Fibroblast of skin of left biceps (primary cell): ENCODE results near the gene CLCF1.
"Not testable (repeated sequence)": the region's sequence is repeated elsewhere in the genome, so short reads cannot be mapped to it uniquely, and the experiment has no call there.

ENCODE experiments used
- DNase-seq, 2 experiments: peaks; one replicate each; pipeline ENCODE4 v3.0.0-alpha.2; 2013; ENCODE audit warnings: low read depth in 2 of 2

CLCF1 gene

DNA sequence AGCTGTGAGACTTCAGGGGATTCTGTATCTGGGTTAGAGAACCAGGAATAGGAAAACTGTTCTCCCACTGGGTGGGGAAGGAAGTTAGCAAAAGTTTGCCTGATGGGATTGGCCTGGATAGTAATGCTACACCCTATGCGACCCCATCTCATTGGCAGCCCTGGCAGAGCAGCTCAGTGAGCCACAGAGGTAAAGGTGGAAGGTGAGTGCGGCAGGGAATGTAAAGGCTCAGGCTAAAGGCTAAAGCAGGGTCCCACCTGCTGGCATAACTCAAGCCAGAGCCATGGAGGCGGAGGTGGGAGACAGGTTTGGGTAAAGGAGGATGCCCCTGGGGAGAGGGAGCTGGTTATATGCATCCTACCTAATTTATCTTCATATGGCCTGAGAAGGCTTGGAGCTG lies 51.3 kb downstream of the CLCF1 start:
- no peak for DNase-seq

DNA sequence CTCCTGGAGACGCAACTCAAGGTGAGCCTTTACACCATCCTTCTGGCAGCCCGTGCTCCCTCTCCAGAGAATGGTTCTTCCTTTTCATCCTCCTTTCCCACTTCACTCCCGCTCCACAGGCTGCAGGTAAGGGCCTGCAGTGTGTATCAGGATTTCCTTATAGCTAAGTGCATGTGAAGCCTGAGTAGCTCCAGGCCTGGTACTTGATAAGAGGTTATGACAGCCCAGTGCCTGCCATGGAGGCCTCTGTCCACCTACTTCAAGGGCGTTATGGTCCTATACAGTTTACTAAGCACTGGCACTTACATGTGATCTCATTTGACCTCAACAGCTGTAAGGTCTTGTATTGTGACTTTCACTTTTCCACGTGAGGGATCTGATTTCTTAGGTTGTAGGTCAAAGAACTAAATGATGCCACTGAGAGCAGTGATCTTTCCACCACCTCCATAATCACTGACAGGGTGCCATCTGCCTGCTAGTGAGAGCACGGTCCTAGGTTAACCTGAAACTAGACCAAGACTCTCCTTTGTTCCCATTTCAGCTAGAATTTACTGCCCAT lies 52.0 kb downstream of the CLCF1 start:
- no peak for DNase-seq

- no peak for DNase-seq
These were observed 52.7 kb downstream of the CLCF1 start for GRCh38 chr11:67320691-67321090.

DNA sequence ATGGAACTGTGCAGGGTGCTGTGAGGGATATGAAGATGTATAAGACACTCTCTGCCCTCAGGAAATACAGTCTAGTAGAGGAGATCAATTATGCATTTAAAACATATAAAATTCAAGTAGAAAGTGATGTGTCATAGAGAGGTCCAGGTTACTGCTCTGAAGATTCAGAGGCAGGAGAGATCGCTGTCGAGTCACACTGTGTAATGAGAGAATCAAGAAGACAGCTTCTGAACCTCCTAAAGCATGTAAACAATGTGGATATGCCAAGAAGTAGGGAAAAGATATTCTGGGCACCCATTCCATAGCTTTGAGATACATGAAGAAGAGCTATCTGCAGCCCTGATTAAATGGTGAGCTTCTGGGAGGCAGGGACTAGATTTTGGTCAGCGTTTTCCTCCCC lies 53.4 kb downstream of the CLCF1 start:
- no peak for DNase-seq

DNA sequence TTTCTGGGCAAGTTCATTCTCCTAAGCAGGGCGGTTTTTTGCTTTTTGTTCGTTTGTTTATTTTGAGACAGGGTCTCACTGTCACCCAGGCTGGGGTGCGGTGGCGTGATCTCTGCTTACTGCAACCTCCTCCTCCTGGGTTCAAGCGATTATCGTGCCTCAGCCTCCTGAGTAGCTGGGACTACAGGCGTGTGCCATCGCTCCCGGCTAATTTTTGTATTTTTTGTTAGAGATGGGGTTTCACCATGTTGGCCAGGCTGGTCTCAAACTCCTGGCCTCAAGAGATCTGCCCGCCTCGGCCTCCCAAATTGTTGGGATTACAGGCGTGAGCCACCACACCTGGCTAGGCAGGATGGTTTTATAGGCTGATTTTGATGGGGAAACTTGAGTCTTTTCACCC lies 54.5 kb downstream of the CLCF1 start:
- DNase-seq: not testable (repeated sequence)

GRCh38 chr11:67317888-67318555 lies 55.4 kb downstream of the CLCF1 start:
- no peak for DNase-seq

- peak; percentile 78 to 79 for DNase-seq
These were observed 56.1 kb downstream of the CLCF1 start for GRCh38 chr11:67317205-67317887.

DNA sequence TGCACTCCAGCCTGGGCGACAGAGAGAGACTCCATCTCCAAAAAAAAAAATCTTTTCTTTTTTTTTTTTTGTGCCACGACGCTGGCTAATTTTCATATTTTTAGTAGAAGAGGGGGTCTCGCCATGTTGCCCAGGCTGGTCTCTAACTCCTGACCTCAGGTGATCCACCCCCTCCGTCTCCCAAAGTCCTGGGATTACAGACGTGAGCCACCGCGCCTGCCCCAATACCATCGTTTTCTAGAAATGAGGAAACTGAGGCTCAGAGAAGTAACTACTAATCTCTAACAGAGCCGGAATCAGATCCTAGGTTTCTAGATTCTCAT lies 56.6 kb downstream of the CLCF1 start:
- DNase-seq: no peak

GRCh38 chr11:67315325-67315909 lies 58.0 kb downstream of the CLCF1 start:
- DNase-seq: no peak

DNA sequence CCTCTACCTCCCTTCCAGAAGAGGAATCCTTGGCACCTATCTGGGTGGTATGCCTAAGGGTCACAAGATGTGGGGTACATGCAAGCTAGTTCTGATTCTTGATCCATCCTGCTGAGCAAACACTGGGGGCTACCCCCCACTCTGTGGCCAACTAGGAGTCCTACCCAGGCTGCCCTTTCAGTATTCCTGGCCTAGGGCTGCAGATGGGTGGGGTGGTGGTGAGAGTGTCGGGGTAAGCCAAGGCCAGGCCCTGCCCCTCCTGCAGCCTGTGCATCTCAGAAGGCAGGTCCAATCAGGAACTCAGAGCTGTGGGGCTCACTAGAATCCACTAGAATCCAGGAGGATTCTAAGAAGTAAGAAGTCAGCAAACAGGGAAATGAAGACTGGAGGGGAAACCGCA lies 59.2 kb downstream of the CLCF1 start:
- no peak for DNase-seq
